SH-SY5Y (cell line): ENCODE results near the gene ACTN2.

Experiments
- GATA2 ChIP-seq: IDR thresholded peaks from 2 replicates; pipeline ENCODE4 v1.6.1; 2011; ENCODE audit warnings: mild to moderate bottlenecking, low read depth, low read length
- GATA3 ChIP-seq: IDR thresholded peaks from 2 replicates; pipeline ENCODE4 v1.6.1; 2011; ENCODE audit warnings: low read depth, mild to moderate bottlenecking, low read length, moderate library complexity

- no peak for TF ChIP-seq GATA2
- no peak for TF ChIP-seq GATA3
These were observed 41.2 kb upstream of the ACTN2 start for GRCh38 chr1:236645016-236645680.
